ENCODE data around the gene CDH22.

The CDH22 gene

GRCh38 chr20:46160661-46161060 lies 147.6 kb downstream of the CDH22 start:
- DNase-seq = no peak

DNA sequence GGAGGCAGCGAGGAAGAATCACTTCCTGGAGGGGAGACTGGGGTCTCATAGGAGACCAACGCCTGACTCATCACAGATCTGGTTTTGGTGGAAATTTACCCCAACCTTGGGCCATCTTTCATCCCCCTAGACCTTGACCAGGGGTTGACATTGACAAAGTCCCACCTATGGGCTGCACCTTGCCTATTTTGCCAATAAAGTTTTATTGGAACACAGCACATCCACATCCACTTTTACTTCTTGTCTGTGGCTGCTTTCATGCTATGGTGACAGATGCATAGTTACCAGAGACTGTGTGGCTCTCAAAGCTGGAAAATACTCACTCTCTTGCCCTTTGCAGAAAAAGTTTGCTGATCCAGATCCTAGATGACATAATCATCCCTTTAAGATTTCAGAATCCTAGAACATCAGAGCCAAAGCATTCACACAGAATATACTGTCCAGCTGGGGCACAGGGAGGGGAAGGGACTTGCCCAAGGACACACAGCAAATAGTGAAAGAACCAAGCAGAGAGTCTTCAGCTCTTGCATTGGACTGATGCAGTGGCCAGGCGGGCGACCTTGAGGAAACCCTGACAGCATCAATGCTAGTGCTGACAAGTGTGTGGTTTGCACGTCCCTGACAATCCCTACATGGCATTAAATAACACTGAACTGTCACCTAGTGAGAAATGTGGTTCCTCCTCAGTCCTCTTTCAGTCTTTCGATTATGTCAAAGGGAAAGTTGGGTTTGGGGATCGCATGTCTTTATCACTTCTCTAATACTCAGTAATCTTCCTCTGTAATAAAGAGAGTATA lies 149.0 kb downstream of the CDH22 start:
- DNase-seq = no peak

DNA sequence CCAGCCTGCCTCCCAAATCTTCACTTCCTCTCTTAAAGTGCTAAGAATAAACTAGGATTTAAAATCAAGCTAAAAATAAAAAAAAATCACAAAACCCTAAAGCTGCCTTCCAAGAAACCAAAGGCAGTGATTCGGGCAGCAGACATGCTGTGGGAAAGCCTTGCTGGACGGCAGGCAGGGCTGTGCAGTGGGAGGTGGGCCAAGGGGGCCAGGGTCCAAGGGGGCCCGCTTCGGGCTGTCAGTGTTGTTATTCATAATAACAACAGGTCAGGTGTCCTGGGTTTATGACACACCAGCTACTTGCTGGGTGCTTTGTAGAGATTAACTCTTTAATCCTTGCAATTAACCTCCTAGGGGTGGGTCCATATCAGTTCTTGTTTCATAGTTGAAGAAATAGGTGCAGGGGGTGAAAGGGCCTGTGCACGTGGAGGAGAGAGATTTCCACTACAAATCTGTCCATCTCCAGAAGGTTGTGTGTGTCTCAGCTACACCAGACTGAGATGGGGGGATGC lies 149.8 kb downstream of the CDH22 start:
- no peak for DNase-seq

- DNase-seq = peak; percentile 25
These were observed 150.7 kb downstream of the CDH22 start for GRCh38 chr20:46157625-46158024.

DNA sequence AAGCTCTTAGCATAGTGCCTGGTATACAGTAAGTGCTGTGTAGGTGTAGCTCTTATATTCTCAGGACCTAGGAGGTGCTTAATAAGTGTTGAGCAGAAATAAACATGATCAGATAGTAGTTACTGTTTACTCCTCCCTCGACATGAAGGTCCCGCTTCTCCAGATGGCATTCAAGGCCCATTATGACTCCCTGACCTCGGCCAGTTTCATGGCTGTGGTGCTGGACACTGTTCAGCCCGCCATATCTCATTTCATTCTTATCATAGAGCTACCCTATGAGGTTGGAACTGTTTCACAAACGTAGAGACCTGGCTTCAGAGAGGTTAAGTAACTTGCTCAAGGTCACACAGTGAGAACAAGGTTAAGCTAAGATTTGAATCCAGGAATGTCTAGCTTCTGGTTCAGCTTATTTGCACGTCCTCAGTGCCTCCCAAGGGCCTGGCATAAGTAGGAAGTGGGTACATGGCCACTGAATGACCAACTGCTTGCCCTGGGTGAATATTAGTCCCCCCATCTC lies 151.2 kb downstream of the CDH22 start:
- DNase-seq = no peak

- no peak for DNase-seq
These were observed 152.2 kb downstream of the CDH22 start for GRCh38 chr20:46156065-46156464.

GRCh38 chr20:46154796-46155195 lies 153.5 kb downstream of the CDH22 start:
- no peak for DNase-seq

DNA sequence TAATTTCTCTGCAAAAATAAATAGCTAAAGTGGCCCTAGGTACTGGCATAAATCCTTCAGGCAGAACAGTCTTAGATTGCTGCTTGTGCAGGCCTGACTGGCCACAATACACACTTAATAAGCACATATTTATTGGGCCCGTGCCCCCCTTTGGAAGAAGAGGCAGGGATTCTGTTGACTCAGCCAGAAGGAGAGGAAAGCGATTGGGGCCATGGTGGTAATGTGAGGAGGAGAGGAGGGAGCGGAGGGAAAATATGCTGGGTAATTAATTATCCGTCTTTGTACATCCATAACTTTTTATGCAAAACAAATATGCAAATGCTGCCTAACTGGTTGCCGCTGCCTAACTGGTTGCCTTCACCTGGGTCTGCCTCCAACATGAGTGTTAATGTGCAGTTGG lies 154.0 kb downstream of the CDH22 start:
- DNase-seq = no peak

GRCh38 chr20:46152824-46153586 lies 155.3 kb downstream of the CDH22 start:
- no peak for DNase-seq

DNA sequence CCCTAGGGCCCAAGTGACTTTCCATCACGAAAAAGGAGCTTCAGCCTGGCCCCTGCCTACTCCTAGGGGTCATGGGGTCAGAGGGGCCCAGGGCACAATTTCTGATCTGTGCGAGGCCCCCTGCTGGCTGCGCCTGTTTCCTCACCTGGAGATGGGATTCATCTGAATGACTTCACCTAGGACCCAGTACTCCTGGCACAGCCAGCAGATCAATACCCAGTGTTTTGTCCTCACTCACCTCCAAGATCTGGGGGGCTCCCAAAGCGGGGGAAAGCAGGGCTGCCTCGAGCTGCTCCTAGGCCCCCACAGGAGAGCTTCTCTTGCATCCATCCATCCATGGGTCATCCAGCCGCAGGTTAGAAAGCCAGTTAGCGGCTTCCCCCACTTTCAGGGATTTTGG lies 156.4 kb downstream of the CDH22 start:
- no peak for DNase-seq

DNA sequence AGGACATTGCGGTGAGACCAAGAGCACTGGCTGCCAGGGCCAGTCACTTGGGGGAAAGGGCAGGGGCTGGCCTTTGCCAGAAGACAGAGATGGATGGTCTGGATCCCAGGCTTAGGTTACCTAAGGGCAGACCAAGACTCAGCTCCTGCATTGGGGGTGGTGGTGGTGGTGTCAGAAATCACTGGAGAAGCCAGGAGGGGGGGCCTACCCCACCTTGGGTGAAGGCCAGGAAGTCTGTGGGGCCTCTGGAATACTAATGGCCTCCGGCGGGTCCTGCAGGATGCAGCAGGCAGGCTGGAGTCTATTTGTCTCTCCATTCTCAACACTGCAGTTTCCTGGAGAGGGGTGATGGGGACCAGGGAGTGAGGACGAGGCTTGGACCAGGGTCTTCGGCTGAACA lies 157.4 kb downstream of the CDH22 start:
- DNase-seq = no peak

DNA sequence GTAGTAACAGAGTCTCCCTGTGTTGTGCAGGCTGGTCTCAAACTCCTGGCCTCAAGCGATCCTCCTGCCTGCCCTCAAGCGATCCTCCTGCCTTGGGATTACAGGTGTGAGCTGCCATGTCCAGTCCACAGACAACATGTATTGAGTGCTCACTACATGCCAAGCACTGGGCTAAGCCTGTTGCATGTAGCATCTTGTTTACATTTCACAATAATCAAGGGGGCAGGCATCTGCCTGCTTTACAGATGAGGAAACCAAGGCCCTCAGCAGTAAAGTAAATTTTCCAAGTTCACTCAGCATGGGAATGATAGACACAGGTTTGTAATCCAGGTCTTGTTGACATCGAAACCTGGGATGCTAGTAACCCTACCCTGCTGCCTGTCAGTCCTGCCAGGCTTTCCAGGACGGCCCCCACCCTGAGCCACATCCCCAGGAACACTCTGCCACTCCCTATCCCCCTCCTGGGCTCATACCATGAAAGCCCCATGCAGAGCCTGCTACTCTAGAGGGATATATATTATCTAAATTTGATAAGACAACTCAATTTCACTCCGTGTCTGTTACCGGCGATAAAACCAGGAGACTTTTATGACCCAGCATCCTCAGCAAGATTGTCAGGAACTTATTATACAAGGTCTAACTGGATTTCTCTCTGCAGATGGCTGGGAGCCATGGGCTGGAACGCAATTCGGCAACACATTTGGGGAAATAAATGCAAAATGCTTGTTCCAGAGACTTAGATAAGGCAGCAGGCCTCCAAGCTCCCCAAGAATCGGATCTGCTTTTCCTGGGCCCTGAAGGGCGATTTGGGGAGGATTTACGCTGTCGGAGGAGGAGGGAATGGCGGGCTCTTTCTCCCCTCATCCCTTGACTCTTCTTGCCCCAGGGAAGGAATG lies 159.7 kb downstream of the CDH22 start:
- DNase-seq = no peak

DNA sequence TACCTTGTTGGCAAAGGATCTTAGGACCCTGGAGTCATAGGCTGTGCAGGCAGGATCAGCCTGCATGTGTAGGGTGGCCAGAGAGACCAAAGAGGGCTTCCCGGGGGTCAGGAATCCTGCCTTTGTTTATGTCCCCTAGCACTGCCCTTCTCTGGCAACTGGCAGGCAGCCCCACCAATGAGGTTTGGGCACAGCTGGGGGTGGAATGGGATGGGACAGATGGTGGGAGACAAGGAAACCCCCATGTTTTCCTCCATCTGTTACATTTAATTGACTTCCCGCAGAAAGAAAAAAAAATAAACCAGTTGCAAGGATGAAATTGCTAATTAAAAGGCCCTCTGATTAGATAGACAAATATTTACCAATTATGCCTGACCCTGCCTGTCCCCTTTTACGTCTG lies 162.6 kb downstream of the CDH22 start:
- peak; percentile 93 for DNase-seq

- DNase-seq = no peak
These were observed 163.8 kb downstream of the CDH22 start for GRCh38 chr20:46144432-46145025.

DNA sequence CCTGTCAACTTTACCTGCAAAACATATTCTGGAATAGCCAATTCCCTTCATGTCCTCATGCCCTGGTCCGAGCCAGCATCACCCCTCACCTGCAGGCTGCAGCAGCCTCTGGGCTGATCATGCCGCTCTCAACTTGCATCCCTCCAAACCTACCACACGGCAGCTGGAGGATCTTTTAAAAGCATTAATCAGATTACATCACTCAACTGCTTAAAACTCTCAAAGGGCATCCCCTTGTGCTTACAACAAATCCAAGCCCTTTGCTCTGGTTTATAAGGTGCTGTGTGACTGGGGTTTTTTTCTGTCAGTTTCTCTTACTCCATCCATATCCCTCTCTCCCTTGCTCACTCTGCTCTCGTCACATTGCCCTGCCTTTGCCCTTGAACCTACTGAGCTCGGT lies 166.2 kb downstream of the CDH22 start:
- peak; percentile 37 for DNase-seq

DNA sequence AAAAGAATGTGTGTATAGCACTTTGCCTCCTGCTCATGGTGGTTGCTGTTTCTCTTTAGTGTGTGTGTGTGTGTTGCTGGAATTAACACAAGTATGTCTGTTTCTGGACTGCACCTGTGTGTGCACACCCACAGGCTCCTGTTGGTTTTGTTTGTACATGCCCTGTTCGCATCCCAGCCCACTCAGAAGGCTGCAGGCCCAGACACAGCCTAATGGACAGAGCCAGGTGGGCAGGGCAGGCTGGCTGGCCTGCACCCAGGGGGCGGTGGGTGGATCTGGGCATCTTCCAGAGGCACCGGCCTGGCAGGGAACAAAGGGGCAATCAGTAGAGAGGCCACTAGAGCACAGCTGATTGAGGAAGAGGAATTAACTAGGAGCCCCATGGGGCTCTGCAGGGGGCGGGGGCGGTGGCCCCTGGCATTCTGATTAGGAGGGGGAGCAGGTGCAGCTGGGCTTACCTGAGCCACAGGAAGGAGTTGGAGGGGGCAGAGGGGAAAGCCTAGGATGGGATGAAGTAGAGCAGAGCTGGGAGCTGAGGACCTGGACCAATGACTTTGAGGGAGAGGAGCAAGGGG lies 168.3 kb downstream of the CDH22 start:
- DNase-seq = peak; percentile 74

DNA sequence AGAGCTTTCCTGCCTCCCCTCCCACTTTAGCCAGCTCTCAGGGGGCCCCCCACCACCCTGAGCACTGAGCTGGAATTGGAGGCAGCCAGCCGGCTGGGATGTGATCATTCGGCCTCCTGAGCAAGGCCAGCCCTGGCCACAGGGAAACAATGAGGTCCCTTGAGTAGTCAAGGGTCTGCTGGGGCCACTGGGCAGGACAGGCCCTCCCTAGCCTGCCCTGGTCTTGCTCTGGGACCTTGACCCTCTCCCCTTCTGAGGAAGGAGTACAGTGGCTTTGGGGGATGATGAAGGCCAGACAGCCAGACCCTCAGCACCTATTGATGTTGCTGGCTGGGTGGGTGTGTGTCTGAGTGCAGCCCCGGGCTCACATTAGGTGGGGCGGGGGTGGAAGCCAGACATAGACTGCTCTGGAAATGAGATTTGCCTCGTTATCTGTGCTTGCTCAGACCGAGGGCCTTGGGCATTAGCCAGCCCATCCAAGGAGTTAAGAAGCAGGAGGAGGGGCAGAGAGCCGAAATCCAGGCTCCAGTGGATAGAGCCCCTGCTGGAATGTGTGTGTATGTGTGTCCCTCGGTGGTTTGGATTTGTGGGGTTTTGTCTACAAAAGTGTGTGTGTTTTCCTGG lies 168.9 kb downstream of the CDH22 start:
- no peak for DNase-seq

DNA sequence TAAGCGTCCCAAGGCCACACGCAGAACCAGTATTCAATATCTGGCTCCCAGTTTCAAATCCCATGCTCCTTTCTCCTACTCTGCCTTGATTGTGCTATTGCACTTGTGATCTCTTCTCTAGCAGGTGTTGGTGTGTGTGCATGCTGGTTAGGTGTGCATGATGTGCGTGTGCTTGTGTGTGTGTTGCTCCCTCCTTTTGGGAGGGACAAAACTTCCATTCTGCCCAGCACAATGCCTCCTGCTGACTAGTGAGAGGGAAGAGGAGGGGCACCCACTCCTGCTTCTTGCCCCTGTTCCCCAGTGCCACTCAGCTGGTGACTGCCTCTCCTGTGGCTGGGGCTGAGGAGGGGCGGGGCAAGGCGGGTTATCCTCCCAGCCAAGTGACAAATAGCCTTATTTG lies 170.5 kb downstream of the CDH22 start:
- DNase-seq = no peak

- no peak for DNase-seq
These were observed 172.3 kb downstream of the CDH22 start for GRCh38 chr20:46135856-46136633.

GRCh38 chr20:46134716-46135115 lies 173.6 kb downstream of the CDH22 start:
- DNase-seq = no peak

All from NCI-H2171 (cell line).